Vagina (tissue), 2 donors: ENCODE measurements around the gene PRKCB. TPM values are rescaled to one million over a fixed set of nuclear protein-coding genes. Genes with fewer than 3 reads are reported as not detected.

Experiments used
- DNase-seq, 2 donors: peaks; one replicate each; pipeline ENCODE4 v3.0.0-alpha.2; 2017; ENCODE audit errors: extremely low spot score in 2 of 2
- H3K27ac ChIP-seq: fragments of 200-600 bp; sonication (generic); one replicate; pipeline ENCODE4 v1.5.1; 2019
- H3K27me3 ChIP-seq: fragments of 200-600 bp; sonication (generic); one replicate; pipeline ENCODE4 v1.5.1; 2019
- H3K36me3 ChIP-seq, 2 donors: fragments of 200-600 bp; sonication (generic); one replicate each; pipeline ENCODE4 v1.5.1; 2017 to 2019
- H3K4me1 ChIP-seq: fragments of 200-600 bp; sonication (generic); one replicate; pipeline ENCODE4 v1.5.1; 2019
- H3K4me3 ChIP-seq, 2 donors: fragments of 200-600 bp; sonication (generic); 1 replicate in 1 of 2; 2 replicates in 1 of 2; pipeline ENCODE4 v1.5.1; 2016 to 2019
- H3K9me3 ChIP-seq: fragments of 200-600 bp; sonication (generic); one replicate; pipeline ENCODE4 v1.5.1; 2019
- CTCF ChIP-seq, 3 experiments: fragments of 450-650 bp in 2 of 3; fragments of 200-600 bp in 1 of 3; sonication (generic) in 1 of 3; IDR thresholded peaks; one replicate each; pipeline ENCODE4 v1.5.1; 2017 to 2019; ENCODE audit warnings: antibody characterized with exemption in 3 of 3, mild to moderate bottlenecking in 2 of 3, moderate library complexity in 2 of 3
- POLR2A ChIP-seq, 2 donors: fragments of 450-650 bp; IDR thresholded peaks; one replicate each; pipeline ENCODE4 v1.6.1; 2017; ENCODE audit warnings: antibody characterized with exemption in 2 of 2, mild to moderate bottlenecking in 2 of 2, moderate library complexity in 2 of 2
- POLR2AphosphoS5 ChIP-seq, 2 donors: sonication (generic); formaldehyde crosslinking; IDR thresholded peaks; one replicate each; pipeline ENCODE4 v1.9.0; 2017; ENCODE audit warnings: antibody characterized with exemption in 2 of 2, mild to moderate bottlenecking in 2 of 2, low read depth in 1 of 2; ENCODE audit not compliant: insufficient read depth in 1 of 2
- intact Hi-C: fragments of 100-400 bp; cut with DNase I; formaldehyde crosslinking; loops from one replicate; pipeline ENCODE4 v1.15.1; 2023
- total RNA-seq: library from RNA; depleted of rRNA; stranded (reverse); fragments of >200 nt; gene quantifications from one replicate; pipeline ENCODE4 v1.2.3, GENCODE V29; 2016

Gene PRKCB
- total RNA-seq, 1 donor from 2014 or later: 9.1 TPM

DNA sequence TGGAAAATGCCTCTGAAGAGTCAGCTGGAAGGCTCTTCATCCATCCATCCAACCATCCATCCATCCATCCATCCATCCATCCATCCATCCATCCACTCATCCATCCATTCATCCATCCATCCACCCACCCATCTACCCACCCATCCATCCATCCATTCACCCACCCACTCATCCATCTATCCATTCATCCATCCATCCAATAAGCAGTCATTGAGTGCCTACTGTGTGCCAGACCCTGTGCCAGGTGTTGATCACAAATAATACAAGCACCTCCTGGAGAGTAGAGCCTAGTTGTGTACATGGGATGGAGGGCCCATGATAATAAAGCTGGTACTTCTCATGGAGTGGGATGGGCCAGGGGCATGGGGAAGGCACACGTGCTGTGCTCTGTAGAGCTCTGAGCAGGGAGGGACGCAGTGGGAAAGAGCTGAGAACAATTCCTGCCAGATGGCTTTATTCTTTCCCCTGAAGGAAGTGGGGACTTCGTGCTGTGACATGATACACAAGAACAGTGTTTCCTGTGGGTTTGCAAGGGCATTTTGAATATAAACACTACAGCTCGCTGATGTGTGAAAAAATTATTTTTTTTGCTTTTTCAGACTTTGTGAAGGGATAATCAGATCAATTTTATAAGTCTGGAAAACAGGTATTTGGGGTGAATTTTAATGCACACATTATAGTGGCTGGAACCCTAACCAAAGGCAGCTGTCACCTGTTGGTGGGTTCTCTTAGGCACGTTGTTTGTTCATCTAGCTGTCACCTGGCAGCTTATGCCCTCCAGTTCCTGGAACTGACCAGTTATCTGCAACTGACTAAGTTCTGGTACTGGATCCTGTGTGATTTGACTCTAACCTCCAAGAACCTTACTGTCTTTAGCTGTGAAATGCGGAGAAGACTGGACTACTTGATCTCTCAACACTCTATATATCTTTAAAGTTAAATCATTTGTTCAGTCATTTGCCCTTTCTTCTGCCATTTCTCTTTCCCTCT, 61.3 kb downstream of the PRKCB start:
- H3K9me3 ChIP-seq: no peaks in the 10 kb centered on the region
- H3K4me1 ChIP-seq: peaks cover 3% of the 10 kb centered on the region
- H3K36me3 ChIP-seq: no peaks in the 10 kb centered on the region
- intact Hi-C loops: no loop called here
- peak in 1 of 2 donors; percentile 58 for DNase-seq
- TF ChIP-seq POLR2A (IDR thresholded peaks at IDR 0.05) (no peak), POLR2AphosphoS5 (IDR thresholded peaks at IDR 0.05; ENCODE audit: insufficient read depth in 1 of 2, low read depth in 1 of 2) (no peak), CTCF (IDR thresholded peaks at IDR 0.05) (no peak)
- no peaks in the 10 kb centered on the region for H3K27me3 ChIP-seq
- H3K27ac ChIP-seq: no peak overlapping the region
- no peak overlapping the region for H3K4me3 ChIP-seq

- intact Hi-C loops: no loop called here
- no peak for TF ChIP-seq POLR2A (IDR thresholded peaks at IDR 0.05)
- TF ChIP-seq POLR2AphosphoS5 (IDR thresholded peaks at IDR 0.05; ENCODE audit: insufficient read depth in 1 of 2, low read depth in 1 of 2): no peak
- TF ChIP-seq CTCF (IDR thresholded peaks at IDR 0.05): no peak
- Histone ChIP-seq H3K4me1 (peaks cover 3% of the 10 kb centered on the region), H3K27me3 (no peaks in the 10 kb centered on the region), H3K4me3 (no peak overlapping the region), H3K9me3 (no peaks in the 10 kb centered on the region), H3K36me3 (no peaks in the 10 kb centered on the region), H3K27ac (no peak overlapping the region)
- no peak for DNase-seq
Observed at GRCh38 chr16:23898682-23899430, 63.1 kb downstream of the PRKCB start.

- intact Hi-C loops: no loop called here
- no peak overlapping the region for H3K27ac ChIP-seq
- TF ChIP-seq CTCF (IDR thresholded peaks at IDR 0.05) (no peak), POLR2AphosphoS5 (IDR thresholded peaks at IDR 0.05; ENCODE audit: insufficient read depth in 1 of 2, low read depth in 1 of 2) (no peak), POLR2A (IDR thresholded peaks at IDR 0.05) (no peak)
- no peak overlapping the region for H3K4me3 ChIP-seq
- H3K4me1 ChIP-seq: peaks cover 9% of the 10 kb centered on the region
- no peaks in the 10 kb centered on the region for H3K9me3 ChIP-seq
- H3K36me3 ChIP-seq: no peaks in the 10 kb centered on the region
- DNase-seq: no peak
- no peaks in the 10 kb centered on the region for H3K27me3 ChIP-seq
Observed at GRCh38 chr16:23899869-23900268, 64.1 kb downstream of the PRKCB start.

DNA sequence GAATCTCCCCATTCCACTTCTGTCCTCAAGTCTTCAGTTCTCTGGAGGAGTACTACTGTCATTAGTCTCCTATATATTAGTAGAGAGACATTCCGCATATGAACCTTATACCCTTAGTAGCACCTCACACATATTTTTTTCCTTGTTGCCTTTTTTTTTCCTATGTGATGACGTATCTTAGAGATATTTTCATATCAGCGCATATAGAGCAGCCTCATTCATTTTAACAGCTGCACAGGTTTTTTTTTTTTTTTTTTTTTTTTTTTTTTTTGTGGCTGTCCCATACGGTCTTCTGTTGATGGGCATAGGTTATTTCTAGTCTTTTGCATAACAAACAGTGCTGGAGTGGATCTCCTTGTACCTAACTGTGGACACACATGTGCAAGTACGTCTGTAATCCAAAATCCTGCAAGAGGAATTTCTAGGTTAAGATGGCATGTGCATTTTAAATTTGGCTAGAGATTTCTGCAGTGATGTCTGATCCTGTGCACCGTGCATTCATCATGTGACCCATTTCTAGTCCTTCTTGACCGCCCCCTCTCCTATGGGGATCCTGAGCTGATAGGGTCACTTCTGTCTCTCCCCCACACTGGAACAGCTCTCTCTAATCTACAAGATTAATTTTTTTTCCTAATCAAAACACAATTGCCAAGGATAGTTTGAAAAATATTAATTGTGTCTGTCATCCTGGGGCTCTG, 64.8 kb downstream of the PRKCB start:
- H3K27ac ChIP-seq: no peak overlapping the region
- H3K4me3 ChIP-seq: no peak overlapping the region
- intact Hi-C loops: no loop called here
- H3K27me3 ChIP-seq: no peaks in the 10 kb centered on the region
- H3K36me3 ChIP-seq: no peaks in the 10 kb centered on the region
- peaks cover 14% of the 10 kb centered on the region for H3K4me1 ChIP-seq
- no peak for DNase-seq
- H3K9me3 ChIP-seq: no peaks in the 10 kb centered on the region
- TF ChIP-seq POLR2AphosphoS5 (IDR thresholded peaks at IDR 0.05; ENCODE audit: insufficient read depth in 1 of 2, low read depth in 1 of 2) (no peak), POLR2A (IDR thresholded peaks at IDR 0.05) (no peak), CTCF (IDR thresholded peaks at IDR 0.05) (no peak)
